MG63 (cell line): ENCODE data around the gene ZNF500. TPM values are rescaled to one million over a fixed set of nuclear protein-coding genes. Genes with fewer than 3 reads are reported as not detected.

Experiments
- DNase-seq: peaks from one replicate; pipeline ENCODE4 v3.0.0-alpha.2; 2020
- H3K27me3 ChIP-seq: fragments of 250-450 bp; sonication (Bioruptor Pico); 2 replicates; pipeline ENCODE4 v1.5.1; 2020; ENCODE audit warnings: mild to moderate bottlenecking, moderate library complexity
- H3K36me3 ChIP-seq: fragments of 250-450 bp; sonication (Bioruptor Pico); 2 replicates; pipeline ENCODE4 v1.5.1; 2020; ENCODE audit warnings: mild to moderate bottlenecking, moderate library complexity
- H3K4me3 ChIP-seq: fragments of 250-450 bp; sonication (Bioruptor Pico); 2 replicates; pipeline ENCODE4 v1.5.1; 2020; ENCODE audit warnings: mild to moderate bottlenecking, moderate library complexity
- H3K9me3 ChIP-seq: fragments of 250-450 bp; sonication (Bioruptor Pico); 2 replicates; pipeline ENCODE4 v1.5.1; 2020; ENCODE audit warnings: mild to moderate bottlenecking, moderate library complexity
- total RNA-seq: library from RNA; depleted of rRNA; stranded (reverse); fragments of >200 nt; shearing (Covaris generic); gene quantifications from 2 replicates; pipeline ENCODE4 v1.2.3, GENCODE V29; 2014; ENCODE audit warnings: low replicate concordance; rRNA removed

ZNF500 gene
- total RNA-seq, 1 experiment from 2014 or later: 13.3 TPM

- no peak overlapping the region for H3K4me3 ChIP-seq
- H3K27me3 ChIP-seq: no peaks in the 10 kb centered on the region
- DNase-seq: no peak
- H3K9me3 ChIP-seq: no peaks in the 10 kb centered on the region
- H3K36me3 ChIP-seq: peaks cover 61% of the 10 kb centered on the region
Observed at GRCh38 chr16:4704913-4705312, 62.0 kb downstream of the ZNF500 start.

- Histone ChIP-seq H3K9me3 (no peaks in the 10 kb centered on the region), H3K36me3 (peaks cover 64% of the 10 kb centered on the region)
Observed at GRCh38 chr16:4704491-4704890, 62.5 kb downstream of the ZNF500 start.

GRCh38 chr16:4703906-4704305 is 63.1 kb downstream of the ZNF500 start:
- no peak for DNase-seq
- Histone ChIP-seq H3K27me3 (no peaks in the 10 kb centered on the region), H3K4me3 (no peak overlapping the region), H3K9me3 (no peaks in the 10 kb centered on the region), H3K36me3 (peaks cover 68% of the 10 kb centered on the region)

More at GRCh38 chr16:4704491-4704890, 62.5 kb downstream of the ZNF500 start:
- no peaks in the 10 kb centered on the region for H3K27me3 ChIP-seq
- H3K4me3 ChIP-seq: no peak overlapping the region
- no peak for DNase-seq

GRCh38 chr16:4702466-4702808 is 64.5 kb downstream of the ZNF500 start:
- Histone ChIP-seq H3K27me3 (no peaks in the 10 kb centered on the region), H3K9me3 (no peaks in the 10 kb centered on the region), H3K4me3 (no peak overlapping the region), H3K36me3 (peaks cover 77% of the 10 kb centered on the region)
- DNase-seq: no peak

GRCh38 chr16:4701791-4702465 is 65.0 kb downstream of the ZNF500 start:
- peaks cover 79% of the 10 kb centered on the region for H3K36me3 ChIP-seq
- no peaks in the 10 kb centered on the region for H3K9me3 ChIP-seq
- no peaks in the 10 kb centered on the region for H3K27me3 ChIP-seq
- no peak for DNase-seq
- H3K4me3 ChIP-seq: no peak overlapping the region

- no peaks in the 10 kb centered on the region for H3K9me3 ChIP-seq
- H3K4me3 ChIP-seq: no peak overlapping the region
- H3K27me3 ChIP-seq: no peaks in the 10 kb centered on the region
- DNase-seq: no peak
- H3K36me3 ChIP-seq: peaks cover 77% of the 10 kb centered on the region
Observed at GRCh38 chr16:4700997-4701743, 65.8 kb downstream of the ZNF500 start.

GRCh38 chr16:4700380-4700996 is 66.5 kb downstream of the ZNF500 start:
- Histone ChIP-seq H3K4me3 (no peak overlapping the region), H3K9me3 (no peaks in the 10 kb centered on the region), H3K27me3 (no peaks in the 10 kb centered on the region), H3K36me3 (peaks cover 83% of the 10 kb centered on the region)
- no peak for DNase-seq

- Histone ChIP-seq H3K36me3 (peaks cover 82% of the 10 kb centered on the region), H3K27me3 (no peaks in the 10 kb centered on the region), H3K9me3 (no peaks in the 10 kb centered on the region), H3K4me3 (no peak overlapping the region)
- no peak for DNase-seq
Observed at GRCh38 chr16:4699046-4699556, 67.9 kb downstream of the ZNF500 start.

- DNase-seq: no peak
- Histone ChIP-seq H3K9me3 (no peaks in the 10 kb centered on the region), H3K36me3 (peaks cover 76% of the 10 kb centered on the region), H3K27me3 (no peaks in the 10 kb centered on the region), H3K4me3 (no peak overlapping the region)
Observed at GRCh38 chr16:4698321-4699045, 68.5 kb downstream of the ZNF500 start.

Other genes starting within 250 kb of the ZNF500 start
- gene CDIP1, start 228.4 kb downstream of the ZNF500 start, total RNA-seq: 4.0 and 8.8 TPM in 2 replicates
- not detected in 2 replicates for gene C16orf96, start 210.8 kb downstream of the ZNF500 start, total RNA-seq
- 18.7 and 29.4 TPM in 2 replicates for gene UBALD1, start 152.3 kb downstream of the ZNF500 start, total RNA-seq
- gene MGRN1, start 142.3 kb downstream of the ZNF500 start, total RNA-seq: 8.3 and 13.8 TPM in 2 replicates
- 61.9 and 65.8 TPM in 2 replicates for gene NUDT16L1, start 73.6 kb downstream of the ZNF500 start, total RNA-seq
- gene ANKS3, start 32.9 kb downstream of the ZNF500 start, total RNA-seq: 23.6 and 25.8 TPM in 2 replicates
- gene DNAAF8, start 32.6 kb downstream of the ZNF500 start, total RNA-seq: 2.8 and 3.4 TPM in 2 replicates
- not detected in 2 replicates for gene SEPTIN12, start 21.2 kb upstream of the ZNF500 start, total RNA-seq
- gene SMIM22, start 28.2 kb upstream of the ZNF500 start, total RNA-seq: not detected in 2 replicates
- gene ROGDI, start 35.5 kb upstream of the ZNF500 start, total RNA-seq: 7.7 and 29.1 TPM in 2 replicates
- gene GLYR1, start 80.1 kb upstream of the ZNF500 start, total RNA-seq: 44.6 and 45.2 TPM in 2 replicates
- 27.3 and 27.7 TPM in 2 replicates for gene UBN1, start 80.3 kb upstream of the ZNF500 start, total RNA-seq
- gene PPL, start 170.0 kb upstream of the ZNF500 start, total RNA-seq: 0.07 and 0.36 TPM in 2 replicates
- gene SEC14L5, start 191.2 kb upstream of the ZNF500 start, total RNA-seq: not detected in 2 replicates